Measurements from ENCODE around the gene PDE11A. TPM values are rescaled to one million over a fixed set of nuclear protein-coding genes. Genes with fewer than 3 reads are reported as not detected.

PDE11A gene
- total and polyA plus RNA-seq, 2 of the 13 experiments (the other 11 are each of a cell fraction or from before 2014, with no cell fraction given), result 1.2 to 1.7 TPM

DNA sequence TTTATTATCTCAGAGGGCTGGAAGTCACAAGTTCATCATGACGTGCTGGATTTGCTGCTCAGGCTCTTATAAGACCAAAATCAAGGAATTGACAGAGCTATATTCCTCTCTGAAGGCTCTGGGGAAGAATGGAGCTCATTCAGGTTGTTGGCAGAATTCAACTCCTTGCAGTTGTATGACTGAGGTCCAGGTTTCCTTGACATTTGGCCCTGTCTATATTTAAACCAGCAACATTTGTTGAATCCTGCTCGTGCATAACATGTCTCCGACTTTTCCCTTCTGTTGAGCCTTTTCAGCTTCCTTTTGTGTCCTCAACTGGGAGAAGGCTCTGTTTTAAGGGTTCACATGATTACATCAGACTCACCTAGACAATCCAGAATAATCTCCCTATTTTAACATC, 203.4 kb downstream of the PDE11A start:
- intact Hi-C loops (cut with micrococcal nuclease; ENCODE audit: unreplicated experiment) (no loop called here), in situ Hi-C loops (cut with HindIII; ENCODE audit: extremely low pct_ligation_motif_present, low pct_unique_long_range_greater_than_20kb) (no loop called here)
- no peak for TF ChIP-seq DPF2 (CRISPR knock-in tag; IDR thresholded peaks at IDR 0.05; ENCODE audit: borderline replicate concordance, low read depth)
- FAIRE-seq, result no peak
- Histone ChIP-seq H4K20me1 (ENCODE audit: insufficient read depth, low read length) (no peaks in the 10 kb centered on the region), H3K79me2 (ENCODE audit: insufficient read depth, low read length) (no peaks in the 10 kb centered on the region), H3K4me2 (ENCODE audit: low read depth, low read length) (no peak overlapping the region), H3K9ac (ENCODE audit: insufficient read depth, low read depth, low read length) (no peak overlapping the region), H3K27me3 (ENCODE audit: control insufficient read depth in 1 of 2, insufficient read depth in 2 of 2, low read length in 2 of 2) (no peaks in the 10 kb centered on the region), H3K9me3 (ENCODE audit: low read length) (no peaks in the 10 kb centered on the region), H2AFZ (ENCODE audit: low read length) (no peak overlapping the region), H3K27ac (ENCODE audit: extremely low read length, insufficient read depth, low read length) (no peak overlapping the region), H3K4me1 (ENCODE audit: insufficient read depth, low read length) (peaks cover 5% of the 10 kb centered on the region), H3K36me3 (replicated peaks in 1 of 2; ENCODE audit: control insufficient read depth in 1 of 2, insufficient read depth in 2 of 2, low read length in 2 of 2) (no peaks in the 10 kb centered on the region), H3K4me3 (replicated peaks in 1 of 3; ENCODE audit: insufficient read depth in 1 of 3, low read depth in 2 of 3, low read length in 3 of 3) (no peak overlapping the region)
- WGBS (ENCODE audit: low lambda C conversion rate), result 42% methylated on average over 3 of the region's 3 CpGs
- no peak for ATAC-seq
- BruUV-seq (replicated peaks), result no TSS peak
- DNase-seq (ENCODE audit: low spot score), result no peak
- CTCF ChIA-PET (ENCODE audit: low intra/inter-chr PET ratio, low total read pairs), result no interaction called here
- POLR2A ChIA-PET, result no interaction called here

GRCh38 chr2:177868806-177869205, 203.8 kb downstream of the PDE11A start:
- CTCF ChIA-PET (ENCODE audit: low intra/inter-chr PET ratio, low total read pairs), result no interaction called here
- H3K4me2 ChIP-seq (ENCODE audit: low read depth, low read length), result no peak overlapping the region
- no peaks in the 10 kb centered on the region for H4K20me1 ChIP-seq (ENCODE audit: insufficient read depth, low read length)
- BruUV-seq (replicated peaks), result no TSS peak
- peaks cover 1% of the 10 kb centered on the region for H3K4me1 ChIP-seq (ENCODE audit: insufficient read depth, low read length)
- TF ChIP-seq BRF2 (CRISPR knock-in tag; IDR thresholded peaks at IDR 0.05), result no peak
- no peak for TF ChIP-seq TFDP2 (CRISPR knock-in tag; IDR thresholded peaks at IDR 0.05)
- no peaks in the 10 kb centered on the region for H3K9me3 ChIP-seq (ENCODE audit: low read length)
- ATAC-seq, result no peak
- POLR2A ChIA-PET, result no interaction called here
- H3K36me3 ChIP-seq (replicated peaks in 1 of 2; ENCODE audit: control insufficient read depth in 1 of 2, insufficient read depth in 2 of 2, low read length in 2 of 2), result no peaks in the 10 kb centered on the region
- no peak overlapping the region for H3K27ac ChIP-seq (ENCODE audit: extremely low read length, insufficient read depth, low read length)
- no peak overlapping the region for H3K9ac ChIP-seq (ENCODE audit: insufficient read depth, low read depth, low read length)
- no peak for DNase-seq (ENCODE audit: low spot score)
- in situ Hi-C loops (cut with HindIII; ENCODE audit: extremely low pct_ligation_motif_present, low pct_unique_long_range_greater_than_20kb), result no loop called here
- H3K27me3 ChIP-seq (ENCODE audit: control insufficient read depth in 1 of 2, insufficient read depth in 2 of 2, low read length in 2 of 2), result no peaks in the 10 kb centered on the region
- intact Hi-C loops (cut with micrococcal nuclease; ENCODE audit: unreplicated experiment), result no loop called here
- H3K4me3 ChIP-seq (replicated peaks in 1 of 3; ENCODE audit: insufficient read depth in 1 of 3, low read depth in 2 of 3, low read length in 3 of 3), result no peak overlapping the region
- no peak for FAIRE-seq
- no peaks in the 10 kb centered on the region for H3K79me2 ChIP-seq (ENCODE audit: insufficient read depth, low read length)
- H2AFZ ChIP-seq (ENCODE audit: low read length), result no peak overlapping the region
